ENCODE measurements around the gene GARNL3.

GARNL3 gene

DNA sequence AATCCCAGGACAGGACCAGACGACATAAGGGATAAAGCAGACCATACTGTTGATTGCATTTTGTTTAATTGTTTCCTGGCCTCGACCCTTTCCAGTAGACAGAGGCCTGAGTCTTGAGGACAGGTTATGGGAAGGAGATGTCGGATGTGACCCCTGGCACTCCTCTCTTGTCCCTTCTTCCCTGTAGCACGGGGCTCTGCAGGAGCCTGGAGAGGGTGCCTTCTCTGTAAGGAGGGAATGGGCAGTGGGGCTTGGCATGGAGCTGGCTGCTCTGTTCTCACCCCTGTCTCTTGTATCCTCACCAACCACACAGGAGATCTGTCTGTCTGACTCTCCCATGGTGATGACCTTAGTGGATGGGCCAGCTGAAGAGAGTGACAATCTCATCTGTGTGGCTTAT, 92.3 kb downstream of the GARNL3 start:
- DNase-seq, result no peak

DNA sequence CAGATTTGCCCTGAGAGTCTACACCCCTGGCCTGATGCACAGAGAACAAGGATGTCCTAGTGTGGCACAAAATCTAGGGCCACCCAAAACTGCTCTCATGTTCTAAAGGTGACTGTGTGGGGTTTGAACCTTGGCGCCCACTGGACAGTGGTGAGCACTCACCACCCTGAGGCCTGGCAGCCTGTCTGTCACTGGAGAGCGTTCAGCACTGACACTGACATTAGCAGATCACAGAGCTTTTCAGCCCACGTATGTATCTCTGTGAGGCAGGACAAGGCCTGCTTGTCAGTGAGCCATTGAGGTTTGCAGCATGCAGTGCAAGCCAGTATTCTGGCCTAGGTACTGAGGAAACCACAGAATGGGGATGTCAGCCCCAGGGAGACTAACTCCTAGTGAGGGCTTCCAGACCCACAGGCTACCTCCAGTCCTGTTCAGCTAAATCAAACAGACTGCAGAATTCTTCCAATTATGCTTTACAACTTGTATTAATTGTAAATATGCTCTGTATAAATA, 93.5 kb downstream of the GARNL3 start:
- no peak for DNase-seq

DNA sequence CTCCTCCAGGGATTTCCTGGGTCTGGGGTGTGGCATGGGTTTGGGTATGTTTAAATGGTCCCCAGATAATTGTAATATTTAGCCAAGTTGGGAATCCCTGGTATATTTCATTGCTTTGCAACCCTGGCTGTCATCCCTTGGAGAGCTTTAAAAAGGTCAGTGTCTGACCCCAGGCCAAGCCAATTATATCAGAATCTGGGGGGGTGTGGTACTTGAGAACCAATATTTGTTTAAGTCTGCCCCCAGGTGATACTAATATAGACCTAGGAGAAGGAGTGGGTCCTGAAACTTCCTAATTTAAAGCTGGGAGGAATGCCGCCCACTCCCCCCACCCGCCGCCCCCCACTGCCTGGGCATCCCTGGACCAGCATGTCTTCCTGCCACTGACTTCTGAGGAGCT, 94.2 kb downstream of the GARNL3 start:
- no peak for DNase-seq

DNA sequence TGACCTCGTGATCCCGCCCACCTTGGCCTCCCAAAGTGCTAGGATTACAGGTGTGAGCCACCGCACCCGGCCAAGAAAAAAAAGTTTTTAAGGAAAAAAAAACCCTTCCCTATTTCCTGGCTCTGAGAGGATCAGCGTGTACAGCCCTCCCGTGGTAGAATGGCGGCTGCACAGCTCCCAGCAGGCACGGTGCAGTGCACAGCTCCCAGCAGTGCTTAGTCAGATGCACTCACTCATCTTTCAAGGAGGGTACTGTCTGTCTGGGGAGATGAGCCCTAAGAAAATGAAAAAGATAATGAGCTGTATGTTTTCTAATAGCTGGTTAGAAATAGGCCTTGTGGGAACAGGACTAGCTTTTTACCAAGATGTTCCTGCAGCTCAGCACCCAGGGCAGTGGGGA, 95.7 kb downstream of the GARNL3 start:
- no peak for DNase-seq

DNA sequence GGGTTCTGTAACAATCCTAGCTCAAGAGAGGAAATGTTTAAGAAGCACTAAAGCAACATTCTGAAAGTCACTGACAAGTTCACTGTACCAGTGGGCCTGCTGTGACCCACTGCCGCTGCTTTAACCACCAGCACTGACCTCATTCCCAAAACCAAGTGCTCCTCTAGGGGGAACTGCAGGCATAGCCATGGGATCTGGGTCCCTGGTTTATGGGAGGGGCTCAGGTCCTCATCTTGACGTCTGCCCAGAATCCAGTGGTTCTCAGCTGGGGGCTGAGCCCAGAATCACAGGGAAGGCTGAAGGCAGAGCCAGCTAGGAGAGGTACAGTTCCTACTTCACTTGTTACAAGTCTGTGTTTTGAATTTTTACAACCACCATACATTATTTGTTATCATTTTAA, 96.3 kb downstream of the GARNL3 start:
- DNase-seq, result no peak

DNA sequence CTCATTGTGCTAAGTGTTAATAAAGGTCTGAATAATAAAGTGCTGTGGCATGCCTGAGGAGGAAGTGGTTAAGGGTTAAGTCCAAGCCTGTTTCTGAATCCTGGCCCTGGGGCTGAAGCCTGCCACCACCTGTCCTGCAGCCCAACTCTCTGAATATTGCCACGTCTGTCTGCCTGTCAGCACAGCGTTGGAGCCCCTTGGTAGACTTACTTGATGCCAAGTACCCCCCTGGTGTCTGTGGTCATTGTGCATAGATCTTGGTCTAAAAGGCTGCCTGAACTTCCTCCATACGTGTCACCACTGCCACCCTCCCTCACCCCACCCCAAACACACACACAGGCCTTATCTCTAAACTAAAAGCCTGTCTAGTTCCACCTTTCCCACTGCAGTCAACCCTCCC, 97.0 kb downstream of the GARNL3 start:
- no peak for DNase-seq

DNA sequence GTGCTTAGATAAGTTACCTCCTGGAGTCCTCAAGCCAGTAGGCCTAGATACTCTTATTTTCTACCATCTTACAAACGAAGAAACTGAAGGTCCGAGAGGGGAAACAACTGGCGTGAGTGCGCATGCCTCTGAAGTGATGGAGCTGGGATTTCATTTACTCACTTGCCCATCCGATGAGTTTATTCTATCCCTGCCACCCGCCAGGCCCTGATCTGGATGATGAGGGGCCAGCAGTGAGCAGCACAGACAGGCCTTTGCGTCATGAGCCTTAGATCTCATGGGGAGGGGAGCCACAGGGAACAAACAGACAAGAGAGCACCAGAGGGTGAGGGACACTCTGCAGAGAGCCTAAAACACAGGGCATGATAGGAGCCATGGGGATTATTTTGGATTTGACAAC, 98.3 kb downstream of the GARNL3 start:
- DNase-seq, result no peak

DNA sequence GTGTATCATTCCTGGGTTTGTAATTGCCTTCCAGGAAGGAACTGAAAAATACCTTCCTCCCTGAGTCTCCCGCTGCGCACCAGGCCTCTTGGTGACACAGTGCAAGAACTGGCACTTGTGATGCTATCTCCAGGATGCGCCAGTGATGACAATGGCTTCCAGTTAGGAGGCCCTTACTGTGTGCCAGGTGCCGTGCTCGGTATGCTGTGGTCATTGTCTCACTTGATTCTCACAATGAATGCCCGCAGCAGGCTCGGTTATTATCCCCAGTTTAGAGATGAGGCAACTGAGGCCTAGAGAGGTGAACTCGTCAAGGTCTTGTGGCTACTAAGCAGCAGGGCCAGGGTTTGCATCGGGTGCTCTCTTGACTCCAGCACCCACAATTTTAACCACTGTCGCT, 100.9 kb downstream of the GARNL3 start:
- DNase-seq, result no peak

DNA sequence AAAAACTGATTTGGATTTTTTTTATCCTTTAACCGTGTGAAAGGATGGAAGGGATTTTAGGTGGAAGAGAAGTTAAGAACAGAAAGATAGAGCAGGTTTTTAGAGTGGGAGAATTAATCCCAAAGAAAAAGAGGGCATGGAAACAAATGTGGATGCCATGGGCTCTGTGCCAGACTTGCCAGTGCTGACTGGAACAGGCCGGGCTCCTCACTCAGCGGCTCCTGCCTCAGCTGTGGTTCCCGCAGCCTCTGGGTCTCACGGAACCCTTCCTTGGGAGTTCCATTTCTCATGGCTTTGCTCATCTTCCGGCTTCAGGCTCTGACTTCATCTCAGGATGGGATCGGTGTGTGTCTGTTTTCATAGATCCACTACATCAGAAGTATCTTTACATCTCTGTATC, 102.0 kb downstream of the GARNL3 start:
- DNase-seq, result no peak

DNA sequence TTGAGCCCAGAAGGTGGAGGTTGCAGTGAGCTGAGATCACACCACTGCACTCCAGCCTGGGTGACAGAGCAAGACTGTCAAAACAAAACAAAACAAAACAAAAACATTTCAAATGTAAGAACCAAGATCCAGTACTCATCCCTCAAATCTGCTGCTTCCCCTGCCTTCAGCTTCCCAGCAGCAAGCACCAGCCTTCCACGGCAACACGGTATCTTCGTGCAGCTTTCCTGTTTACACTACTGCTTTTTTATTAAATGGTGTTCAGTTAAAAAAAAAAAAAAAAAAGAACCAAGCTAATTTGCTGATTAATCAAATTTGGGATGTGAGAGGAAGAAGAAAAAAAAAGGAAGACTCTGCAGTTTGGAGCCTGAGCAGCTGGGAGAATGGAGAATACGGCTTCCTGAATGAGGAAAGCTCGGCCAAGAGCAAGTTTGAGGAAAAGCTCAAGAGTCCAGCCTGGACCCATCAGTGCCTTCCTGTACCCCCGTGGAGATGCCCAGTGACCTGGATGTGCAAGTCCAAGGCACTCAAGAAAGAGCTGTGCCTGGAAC, 104.4 kb downstream of the GARNL3 start:
- DNase-seq, result no peak

DNA sequence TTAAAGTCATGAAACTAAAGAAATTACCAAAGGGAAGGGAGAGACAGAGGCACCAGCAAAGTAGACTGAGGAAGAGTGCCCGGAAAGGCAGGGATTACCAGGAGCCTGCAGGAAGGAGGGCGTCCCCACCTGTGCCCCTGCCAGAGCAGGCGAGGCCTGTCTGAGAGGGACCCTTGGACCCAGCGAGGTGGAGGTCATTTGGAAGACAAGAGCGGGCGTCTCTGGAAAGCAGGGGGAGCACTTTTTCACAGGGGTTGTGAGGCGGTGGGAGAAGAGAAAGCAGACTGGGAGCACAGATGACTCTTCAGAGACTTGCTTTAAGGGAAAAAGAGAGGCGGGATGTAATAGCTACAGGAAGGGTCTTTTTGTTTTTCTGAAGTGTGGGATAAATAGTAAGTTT, 104.9 kb downstream of the GARNL3 start:
- no peak for DNase-seq

DNA sequence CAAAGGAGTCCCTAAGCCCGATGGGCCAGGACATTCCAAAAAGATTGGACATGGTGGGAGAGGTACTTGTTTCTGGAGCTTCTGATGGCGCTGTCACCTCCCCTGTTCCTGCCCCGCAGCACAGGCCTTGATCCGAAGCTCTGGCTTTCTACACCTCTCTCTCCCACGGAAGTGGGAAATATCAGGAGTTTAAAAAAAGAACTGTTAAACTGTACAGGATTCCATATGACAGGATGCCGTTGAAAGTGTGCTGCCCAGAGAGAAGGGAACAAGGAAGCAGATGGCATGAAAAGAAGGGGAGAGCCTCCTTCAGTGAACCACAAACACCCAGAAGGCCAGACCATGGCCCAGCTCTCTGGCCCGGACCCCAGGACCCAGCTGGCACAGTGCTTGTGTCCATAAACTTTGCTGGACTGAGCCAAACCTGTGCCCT, 105.6 kb downstream of the GARNL3 start:
- DNase-seq, result no peak

DNA sequence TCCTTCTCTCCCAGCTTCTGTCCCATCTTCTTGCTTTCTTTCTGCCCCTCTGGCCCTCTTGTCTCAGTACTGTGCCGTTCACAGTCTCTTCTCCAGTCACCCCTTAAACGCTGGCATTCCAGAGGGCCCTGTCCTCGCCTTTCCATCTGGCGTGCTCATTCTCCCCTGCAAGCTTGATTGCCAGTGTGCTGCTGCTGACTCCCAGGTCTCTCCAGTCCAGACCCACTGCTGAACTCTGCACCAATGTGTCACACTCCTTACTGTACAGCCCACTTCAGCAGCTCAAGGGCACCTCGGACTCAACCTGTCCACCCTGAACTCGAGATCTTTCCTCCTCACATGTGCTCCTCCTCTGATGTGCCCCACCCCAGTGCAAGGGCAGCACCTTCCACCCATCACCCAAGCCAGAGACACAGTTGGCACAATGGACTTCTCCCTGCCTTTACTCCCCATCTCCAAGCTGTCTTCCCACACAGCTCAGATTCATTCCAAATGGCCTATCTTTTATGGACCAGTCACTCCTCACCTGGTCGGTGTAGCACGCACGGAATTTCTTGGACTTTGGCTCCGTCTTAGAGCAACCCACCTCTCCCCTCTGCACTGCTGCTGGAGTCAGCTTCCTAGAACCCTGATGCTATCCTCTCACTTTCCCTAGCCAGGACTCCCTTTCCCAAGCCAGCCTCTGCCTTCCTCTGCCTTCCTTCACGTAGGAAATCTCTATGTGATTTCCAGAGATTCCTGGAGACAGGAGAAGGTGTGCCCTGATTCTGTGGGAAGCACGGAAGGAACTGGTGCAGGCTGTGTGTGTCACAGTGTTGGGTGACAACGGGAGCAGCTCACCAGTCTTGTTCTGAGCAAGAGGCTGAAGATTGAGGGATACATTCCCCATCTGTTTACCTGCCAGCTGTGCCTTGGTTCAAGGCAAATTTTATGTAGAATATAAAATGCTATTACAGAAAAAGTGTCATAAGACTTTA, 106.4 kb downstream of the GARNL3 start:
- DNase-seq, result no peak

DNA sequence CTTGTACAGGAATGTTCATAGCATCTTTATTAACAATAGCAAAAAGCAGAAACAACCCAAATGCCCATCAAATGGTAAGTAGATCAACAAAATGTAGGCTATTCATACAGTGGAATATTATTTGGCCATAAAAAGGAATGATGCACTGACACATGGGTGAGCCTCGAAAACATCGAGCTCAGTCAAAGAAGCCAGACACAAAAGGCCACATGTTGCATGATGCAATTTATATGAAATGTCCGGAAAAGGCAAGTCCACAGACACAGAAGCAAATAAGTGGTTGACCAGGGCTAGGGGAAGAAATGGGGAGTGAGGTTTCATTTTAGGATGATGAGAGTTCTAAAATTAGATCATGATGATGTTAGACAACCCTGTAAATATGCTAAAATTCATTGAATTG, 115.9 kb downstream of the GARNL3 start:
- no peak for DNase-seq

DNA sequence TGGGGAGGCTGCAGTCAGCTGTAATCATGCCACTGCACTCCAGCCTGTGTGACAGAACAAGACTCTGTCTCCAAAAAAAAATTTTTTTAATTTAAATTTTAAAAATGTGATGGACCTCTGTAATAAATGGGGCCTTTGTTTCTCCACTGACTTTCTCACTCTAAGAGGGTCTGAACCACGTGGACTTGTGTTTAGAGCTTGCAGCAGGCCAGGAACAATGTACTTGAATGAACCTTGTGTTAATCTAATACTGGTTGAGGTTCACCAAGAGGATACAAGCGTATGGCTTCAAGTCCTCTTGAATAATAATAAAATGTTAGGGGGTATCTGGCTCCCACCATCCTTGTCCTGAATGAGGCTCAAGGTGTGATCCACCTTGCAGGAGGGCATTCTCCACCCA, 118.0 kb downstream of the GARNL3 start:
- no peak for DNase-seq

DNA sequence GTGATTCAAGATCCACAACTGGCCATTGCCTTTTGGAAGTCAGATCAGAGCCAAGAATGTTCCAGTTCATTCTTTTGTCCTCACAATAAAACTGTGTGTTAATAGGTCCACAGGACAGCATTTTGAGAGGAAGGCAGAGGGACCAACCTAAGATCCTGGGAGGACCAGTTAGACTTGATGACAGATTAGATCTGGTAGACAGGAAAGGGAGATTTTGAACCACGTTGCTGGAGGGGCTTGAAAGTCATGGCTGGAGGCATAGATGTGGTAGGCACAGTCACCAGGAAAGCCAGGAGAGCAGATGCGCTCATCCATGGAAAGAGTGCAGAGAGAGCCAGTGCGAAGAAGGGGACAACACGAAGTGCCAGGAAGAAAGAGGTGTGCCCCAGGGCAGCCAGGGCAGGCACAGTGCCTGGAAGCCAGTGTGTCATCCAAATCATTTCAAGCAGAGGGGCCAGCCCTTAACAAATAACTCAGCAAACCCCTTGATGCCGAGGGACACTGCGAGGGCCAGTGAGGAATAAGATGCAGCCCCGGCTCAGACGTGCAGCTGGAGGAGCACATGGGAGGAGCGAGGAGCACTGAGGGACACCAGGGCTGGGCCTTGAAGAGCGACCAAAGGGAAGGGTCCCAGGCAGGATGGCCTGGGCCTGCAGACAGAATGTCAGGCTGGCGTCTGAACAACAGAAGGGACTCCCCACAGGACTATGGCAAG, 119.6 kb downstream of the GARNL3 start:
- DNase-seq, result no peak

DNA sequence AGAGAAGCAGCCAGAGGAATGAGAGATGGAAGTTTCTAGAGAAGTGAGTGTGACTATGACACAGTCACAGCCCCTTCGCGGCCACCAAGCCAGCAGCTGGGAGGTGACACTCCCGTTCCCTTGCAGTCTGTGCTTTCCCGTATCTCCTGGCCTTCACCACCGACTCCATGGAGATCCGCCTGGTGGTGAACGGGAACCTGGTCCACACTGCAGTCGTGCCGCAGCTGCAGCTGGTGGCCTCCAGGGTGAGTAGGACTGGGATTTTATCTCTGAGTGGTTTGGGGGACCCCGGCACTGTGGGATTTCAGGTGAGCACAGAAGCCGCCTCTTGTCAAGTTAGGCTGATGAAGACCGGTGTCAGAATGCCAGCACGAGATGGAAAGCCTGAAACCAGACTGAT, 120.3 kb downstream of the GARNL3 start:
- no peak for DNase-seq

DNA sequence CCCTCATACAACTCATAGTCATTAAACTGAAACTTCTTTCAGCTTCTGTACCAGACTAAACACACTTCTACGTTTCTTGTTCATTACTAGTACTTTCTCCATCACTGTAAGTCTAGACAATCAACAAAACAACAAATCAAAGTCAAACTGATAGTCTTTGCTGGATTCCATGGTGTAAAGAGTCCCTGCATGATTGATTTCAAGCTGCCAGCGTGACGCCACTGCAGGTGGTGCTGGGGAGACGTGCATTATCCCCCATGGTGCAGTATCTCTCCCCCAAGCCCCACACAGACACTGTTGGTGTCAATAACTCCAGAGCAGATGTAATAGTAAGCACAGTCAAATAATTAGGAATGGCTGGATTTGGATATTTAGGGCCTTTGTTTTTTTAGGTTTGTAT, 121.7 kb downstream of the GARNL3 start:
- DNase-seq, result no peak

DNA sequence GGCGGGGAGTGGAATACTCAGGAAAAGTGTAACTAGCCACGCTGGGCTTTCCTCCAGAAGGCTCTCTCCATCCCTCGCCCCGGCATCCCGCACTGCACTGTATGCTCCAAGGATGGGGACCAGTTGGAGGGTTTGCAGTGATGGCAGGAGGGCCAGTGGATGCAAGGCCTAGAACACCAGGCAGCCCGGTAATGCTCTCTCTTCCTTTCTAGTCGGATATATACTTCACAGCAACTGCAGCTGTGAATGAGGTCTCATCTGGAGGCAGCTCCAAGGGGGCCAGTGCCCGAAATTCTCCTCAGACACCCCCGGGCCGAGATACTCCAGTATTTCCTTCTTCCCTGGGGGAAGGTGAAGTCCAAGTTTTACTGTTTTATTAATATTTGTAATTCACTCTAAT, 122.4 kb downstream of the GARNL3 start:
- DNase-seq, result no peak

DNA sequence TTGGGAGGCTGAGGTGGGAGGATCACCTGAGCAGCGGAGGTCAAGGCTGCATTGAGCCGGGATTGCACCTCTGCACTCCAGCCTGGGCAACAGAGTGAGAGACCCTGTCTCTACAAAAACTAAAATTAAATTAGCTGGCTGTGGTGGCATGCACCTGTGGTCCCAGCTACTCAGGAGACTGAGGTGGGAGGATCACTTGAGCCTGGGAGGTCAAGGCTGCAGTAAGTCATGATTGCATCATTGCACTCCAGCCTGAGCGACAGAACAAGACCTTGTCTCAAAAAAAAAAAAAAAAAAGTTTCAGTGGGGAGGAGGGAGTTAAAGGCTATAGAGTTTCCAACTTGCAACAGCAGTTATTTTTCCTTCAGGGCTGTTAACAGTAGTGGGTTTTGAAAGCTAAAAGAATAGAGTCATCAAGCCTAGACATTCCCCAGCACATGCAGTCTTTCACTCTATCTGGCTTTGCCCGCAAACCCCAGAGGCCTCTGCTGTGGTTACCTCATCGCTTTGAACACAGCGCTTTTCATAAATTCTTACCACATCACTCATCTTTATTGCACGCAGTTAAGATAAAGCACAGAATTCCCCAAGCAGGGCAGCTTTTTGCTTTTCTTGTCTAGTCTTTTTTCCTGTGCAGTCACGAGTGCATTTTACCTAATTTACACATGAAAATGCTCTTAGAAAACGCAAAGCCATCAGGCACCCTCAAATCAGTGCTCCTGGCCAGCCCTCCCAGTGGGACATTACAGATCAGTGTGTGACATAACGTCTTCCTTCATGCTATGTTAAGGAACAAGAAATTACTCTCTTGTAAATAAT, 123.7 kb downstream of the GARNL3 start:
- peak; percentile 83 for DNase-seq

DNA sequence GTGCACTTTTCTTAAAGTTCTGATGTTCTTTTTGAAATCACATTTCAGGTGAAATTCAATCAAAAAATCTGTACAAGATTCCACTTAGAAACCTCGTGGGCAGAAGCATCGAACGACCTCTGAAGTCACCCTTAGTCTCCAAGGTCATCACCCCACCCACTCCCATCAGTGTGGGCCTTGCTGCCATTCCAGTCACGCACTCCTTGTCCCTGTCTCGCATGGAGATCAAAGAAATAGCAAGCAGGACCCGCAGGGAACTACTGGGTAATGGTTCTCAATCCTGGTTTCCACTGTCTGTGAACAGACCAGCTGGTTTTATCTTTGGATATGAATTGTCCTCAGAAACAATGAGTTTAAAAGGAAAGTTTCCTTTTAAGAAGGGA, 124.3 kb downstream of the GARNL3 start:
- peak; percentile 5 for DNase-seq

DNA sequence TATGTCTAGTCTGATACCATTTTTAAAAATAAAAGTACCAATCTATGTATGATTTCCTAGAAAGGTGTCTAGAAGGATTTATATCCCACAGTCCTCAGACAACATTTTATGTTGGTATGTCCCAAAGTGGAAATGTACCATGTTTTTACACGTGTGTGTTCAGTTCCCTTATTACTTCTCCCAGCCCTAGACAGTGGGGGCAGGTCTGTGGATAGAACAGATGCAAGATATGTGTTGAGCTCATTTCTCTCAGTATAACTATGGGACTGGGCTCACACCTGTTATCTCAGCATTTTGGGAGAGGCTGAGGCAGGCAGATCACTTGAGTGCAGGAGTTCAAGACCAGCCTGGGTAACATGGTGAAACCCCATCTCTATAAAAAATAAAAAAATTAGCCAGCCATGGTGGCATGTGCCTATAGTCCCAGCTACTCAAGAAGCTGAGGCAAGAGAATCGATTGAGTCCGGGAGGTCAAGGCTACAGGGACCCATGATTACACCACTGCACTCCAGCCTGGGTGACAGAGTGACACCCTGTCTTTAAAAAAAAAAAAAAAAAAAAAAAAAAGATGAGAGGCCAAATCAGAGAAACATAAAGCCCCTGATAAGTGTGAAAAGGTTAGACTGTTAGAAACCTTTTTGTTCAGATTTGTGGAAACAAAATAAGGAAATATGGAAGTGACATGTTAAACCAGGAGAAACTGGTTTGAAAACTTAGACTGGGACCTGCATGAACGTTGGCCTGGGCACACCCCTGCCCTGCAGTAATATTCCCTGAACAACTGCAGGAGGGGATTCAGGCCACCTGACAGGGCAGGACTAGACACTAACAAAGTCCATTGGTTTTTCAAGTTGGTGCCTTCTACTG, 125.0 kb downstream of the GARNL3 start:
- DNase-seq, result no peak
